DOHH2 (cell line): ENCODE results near the gene DNAJC24.

ENCODE experiments used
- H3F3A ChIP-seq: fragments of 200-600 bp; sonication (generic), shearing (Covaris generic); 2 replicates; pipeline ENCODE4 v1.6.0; 2016; ENCODE audit warnings: antibody characterized with exemption, mild to moderate bottlenecking; ENCODE audit not compliant: control insufficient read depth, insufficient read depth
- H3K27ac ChIP-seq: fragments of 200-600 bp; sonication (generic); 2 replicates; pipeline ENCODE4 v1.5.1; 2014; ENCODE audit warnings: low read depth, mild to moderate bottlenecking, low read length, moderate library complexity
- H3K27me3 ChIP-seq: fragments of 200-600 bp; sonication (generic); 2 replicates; pipeline ENCODE4 v1.6.1; 2014; ENCODE audit warnings: mild to moderate bottlenecking, low read length, mixed read lengths; ENCODE audit not compliant: control insufficient read depth
- H3K36me3 ChIP-seq: fragments of 200-600 bp; sonication (generic); 2 replicates; pipeline ENCODE4 v1.6.1; 2014; ENCODE audit warnings: mild to moderate bottlenecking, low read length, moderate library complexity, mixed read lengths; ENCODE audit not compliant: control insufficient read depth
- H3K4me1 ChIP-seq: fragments of 200-600 bp; sonication (generic); 2 replicates; pipeline ENCODE4 v1.6.1; 2014; ENCODE audit warnings: mild to moderate bottlenecking, low read length, mixed read lengths; ENCODE audit not compliant: control insufficient read depth
- H3K4me2 ChIP-seq: fragments of 200-600 bp; sonication (generic); 2 replicates; pipeline ENCODE4 v1.6.0; 2014; ENCODE audit warnings: mild to moderate bottlenecking, low read length, moderate library complexity
- H3K4me3 ChIP-seq: fragments of 200-600 bp; sonication (generic); 2 replicates; pipeline ENCODE4 v1.5.1; 2014; ENCODE audit warnings: mild to moderate bottlenecking, low read length, mixed read lengths
- H3K79me2 ChIP-seq: fragments of 200-600 bp; sonication (generic); 2 replicates; pipeline ENCODE4 v1.6.1; 2014; ENCODE audit warnings: mild to moderate bottlenecking, low read length, mixed read lengths; ENCODE audit not compliant: control insufficient read depth
- H3K9me2 ChIP-seq: fragments of 200-600 bp; sonication (generic); replicated peaks from 2 replicates; pipeline ENCODE4 v1.6.1; 2014; ENCODE audit warnings: mild to moderate bottlenecking, low read length, mixed read lengths; ENCODE audit not compliant: control insufficient read depth
- H3K9me3 ChIP-seq: fragments of 200-600 bp; sonication (generic); 2 replicates; pipeline ENCODE4 v1.6.1; 2014; ENCODE audit warnings: antibody characterized with exemption, low read length, mixed read lengths; ENCODE audit not compliant: control insufficient read depth, insufficient read depth
- H4K20me1 ChIP-seq: fragments of 200-600 bp; sonication (generic); 2 replicates; pipeline ENCODE4 v1.6.0; 2014; ENCODE audit warnings: low read depth, mild to moderate bottlenecking, antibody characterized with exemption, low read length, moderate library complexity; ENCODE audit not compliant: control insufficient read depth, insufficient read depth
- CTCF ChIP-seq: fragments of 200-600 bp; sonication (generic); IDR thresholded peaks from one replicate; pipeline ENCODE4 v1.5.1; 2014; ENCODE audit warnings: antibody characterized with exemption, mild to moderate bottlenecking, low read depth, low read length; ENCODE audit not compliant: poor library complexity, severe bottlenecking
- EZH2phosphoT487 ChIP-seq: fragments of 200-600 bp; sonication (generic); IDR thresholded peaks from 2 replicates; pipeline ENCODE4 v1.6.1; 2017; ENCODE audit warnings: borderline replicate concordance, mild to moderate bottlenecking, antibody characterized with exemption, low read length, moderate library complexity, mixed read lengths

DNAJC24 gene

GRCh38 chr11:31424652-31425051, 55.0 kb downstream of the DNAJC24 start:
- H3K27me3 ChIP-seq = no peaks in the 10 kb centered on the region
- H3K36me3 ChIP-seq = no peaks in the 10 kb centered on the region

GRCh38 chr11:31433851-31434250, 64.2 kb downstream of the DNAJC24 start:
- Histone ChIP-seq H3K9me2 (no peaks in the 10 kb centered on the region), H3K27ac (no peak overlapping the region), H4K20me1 (no peaks in the 10 kb centered on the region), H3K27me3 (no peaks in the 10 kb centered on the region), H3K79me2 (no peaks in the 10 kb centered on the region), H3K4me3 (no peak overlapping the region), H3K4me1 (no peaks in the 10 kb centered on the region), H3K36me3 (0 out of 2 replicates have a peak, but pooled peaks cover 2% of the 10 kb centered on the region), H3K9me3 (no peaks in the 10 kb centered on the region), H3K4me2 (no peak overlapping the region), H3F3A (no peaks in the 10 kb centered on the region)
- TF ChIP-seq CTCF = no peak
- no peak for TF ChIP-seq EZH2phosphoT487

More at GRCh38 chr11:31424652-31425051, 55.0 kb downstream of the DNAJC24 start:
- no peaks in the 10 kb centered on the region for H4K20me1 ChIP-seq
- no peak overlapping the region for H3K4me2 ChIP-seq
- no peaks in the 10 kb centered on the region for H3K9me2 ChIP-seq
- H3K4me3 ChIP-seq = no peak overlapping the region
- TF ChIP-seq EZH2phosphoT487 = no peak
- TF ChIP-seq CTCF = no peak
- no peak overlapping the region for H3K27ac ChIP-seq
- no peaks in the 10 kb centered on the region for H3K79me2 ChIP-seq
- H3K9me3 ChIP-seq = no peaks in the 10 kb centered on the region
- H3F3A ChIP-seq = no peaks in the 10 kb centered on the region
- no peaks in the 10 kb centered on the region for H3K4me1 ChIP-seq

- no peak overlapping the region for H3K4me2 ChIP-seq
- H3K9me3 ChIP-seq = no peaks in the 10 kb centered on the region
- TF ChIP-seq EZH2phosphoT487 = no peak
- no peak for TF ChIP-seq CTCF
- no peak overlapping the region for H3K4me3 ChIP-seq
- H3K36me3 ChIP-seq = no peaks in the 10 kb centered on the region
- H3K27ac ChIP-seq = no peak overlapping the region
- H4K20me1 ChIP-seq = no peaks in the 10 kb centered on the region
- no peaks in the 10 kb centered on the region for H3F3A ChIP-seq
- H3K4me1 ChIP-seq = no peaks in the 10 kb centered on the region
- H3K9me2 ChIP-seq = no peaks in the 10 kb centered on the region
- H3K79me2 ChIP-seq = no peaks in the 10 kb centered on the region
- no peaks in the 10 kb centered on the region for H3K27me3 ChIP-seq
These were observed 68.2 kb downstream of the DNAJC24 start for GRCh38 chr11:31437742-31438435.
